Measurements from ENCODE around the gene TMEM273. TPM values are rescaled to one million over a fixed set of nuclear protein-coding genes. Genes with fewer than 3 reads are reported as not detected.

The TMEM273 gene
- total RNA-seq, 1 donor from 2014 or later: 16.2 TPM

DNA sequence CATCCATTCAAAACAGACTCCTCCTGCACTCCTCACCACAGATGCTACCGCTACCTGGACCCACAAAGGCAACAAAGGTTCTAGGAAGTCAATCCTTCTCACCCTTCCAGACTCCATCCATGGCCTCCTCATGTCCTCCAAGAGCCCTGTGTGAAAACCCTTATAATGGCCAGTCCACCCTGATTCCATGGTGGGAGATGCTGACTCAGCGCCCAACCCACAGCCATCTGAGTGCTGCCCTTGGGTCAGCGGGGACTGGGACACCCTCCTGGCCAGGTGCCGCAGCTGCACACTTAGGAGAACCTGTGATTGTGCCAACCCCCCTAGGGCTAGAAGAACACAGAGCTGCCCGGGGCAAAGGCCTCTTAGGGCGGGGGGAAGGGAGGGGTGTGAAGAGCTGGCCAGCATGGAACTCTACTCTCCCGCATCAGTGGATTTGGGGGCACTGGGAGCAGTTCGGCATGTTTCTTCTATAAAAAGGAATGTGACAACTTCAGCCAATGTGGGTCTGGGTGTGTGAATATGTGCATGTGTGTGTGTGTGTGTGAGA is 25.4 kb downstream of the TMEM273 start:
- no peaks in the 10 kb centered on the region for H3K9me3 Mint-ChIP-seq
- intact Hi-C loops (cut with micrococcal nuclease): no loop called here
- no peak overlapping the region for H3K27ac Mint-ChIP-seq
- H3K4me1 Mint-ChIP-seq (ENCODE audit: low read depth): peaks cover 33% of the 10 kb centered on the region
- DNase-seq (ENCODE audit: low spot score): no peak
- peaks cover 6% of the 10 kb centered on the region for H3K36me3 Mint-ChIP-seq (ENCODE audit: low read depth)
- H3K4me3 Mint-ChIP-seq: no peak overlapping the region
- H3K27me3 Mint-ChIP-seq (ENCODE audit: insufficient read depth): no peaks in the 10 kb centered on the region

- no peak for DNase-seq (ENCODE audit: low spot score)
- Mint-ChIP-seq H3K4me3 (no peak overlapping the region), H3K27me3 (ENCODE audit: insufficient read depth) (peaks cover 6% of the 10 kb centered on the region), H3K4me1 (ENCODE audit: low read depth) (peaks cover 39% of the 10 kb centered on the region), H3K36me3 (ENCODE audit: low read depth) (peaks cover 9% of the 10 kb centered on the region), H3K9me3 (no peaks in the 10 kb centered on the region), H3K27ac (no peak overlapping the region)
- intact Hi-C loops (cut with micrococcal nuclease): no loop called here
These were observed 26.1 kb downstream of the TMEM273 start for GRCh38 chr10:49162063-49162462.

GRCh38 chr10:49161411-49161997 is 26.7 kb downstream of the TMEM273 start:
- Mint-ChIP-seq H3K4me1 (ENCODE audit: low read depth) (peaks cover 39% of the 10 kb centered on the region), H3K9me3 (no peaks in the 10 kb centered on the region), H3K27me3 (ENCODE audit: insufficient read depth) (peaks cover 6% of the 10 kb centered on the region), H3K27ac (no peak overlapping the region), H3K36me3 (ENCODE audit: low read depth) (peaks cover 10% of the 10 kb centered on the region), H3K4me3 (no peak overlapping the region)
- no peak for DNase-seq (ENCODE audit: low spot score)
- intact Hi-C loops (cut with micrococcal nuclease): no loop called here

- intact Hi-C loops (cut with micrococcal nuclease): no loop called here
- DNase-seq (ENCODE audit: low spot score): no peak
- peaks cover 6% of the 10 kb centered on the region for H3K27me3 Mint-ChIP-seq (ENCODE audit: insufficient read depth)
- no peak overlapping the region for H3K27ac Mint-ChIP-seq
- no peak overlapping the region for H3K4me3 Mint-ChIP-seq
- no peaks in the 10 kb centered on the region for H3K9me3 Mint-ChIP-seq
- peaks cover 34% of the 10 kb centered on the region for H3K4me1 Mint-ChIP-seq (ENCODE audit: low read depth)
- H3K36me3 Mint-ChIP-seq (ENCODE audit: low read depth): peaks cover 10% of the 10 kb centered on the region
These were observed 27.4 kb downstream of the TMEM273 start for GRCh38 chr10:49160814-49161213.

GRCh38 chr10:49160110-49160509 is 28.1 kb downstream of the TMEM273 start:
- H3K27ac Mint-ChIP-seq: no peak overlapping the region
- DNase-seq (ENCODE audit: low spot score): no peak
- intact Hi-C loops (cut with micrococcal nuclease): no loop called here
- H3K9me3 Mint-ChIP-seq: no peaks in the 10 kb centered on the region
- no peak overlapping the region for H3K4me3 Mint-ChIP-seq
- peaks cover 10% of the 10 kb centered on the region for H3K36me3 Mint-ChIP-seq (ENCODE audit: low read depth)
- H3K27me3 Mint-ChIP-seq (ENCODE audit: insufficient read depth): peaks cover 6% of the 10 kb centered on the region
- H3K4me1 Mint-ChIP-seq (ENCODE audit: low read depth): peaks cover 32% of the 10 kb centered on the region

- peaks cover 5% of the 10 kb centered on the region for H3K36me3 Mint-ChIP-seq (ENCODE audit: low read depth)
- no peak overlapping the region for H3K4me3 Mint-ChIP-seq
- no peak for DNase-seq (ENCODE audit: low spot score)
- intact Hi-C loops (cut with micrococcal nuclease): no loop called here
- no peaks in the 10 kb centered on the region for H3K9me3 Mint-ChIP-seq
- H3K27me3 Mint-ChIP-seq (ENCODE audit: insufficient read depth): peaks cover 9% of the 10 kb centered on the region
- no peak overlapping the region for H3K27ac Mint-ChIP-seq
- H3K4me1 Mint-ChIP-seq (ENCODE audit: low read depth): peaks cover 22% of the 10 kb centered on the region
These were observed 29.3 kb downstream of the TMEM273 start for GRCh38 chr10:49158915-49159314.

DNA sequence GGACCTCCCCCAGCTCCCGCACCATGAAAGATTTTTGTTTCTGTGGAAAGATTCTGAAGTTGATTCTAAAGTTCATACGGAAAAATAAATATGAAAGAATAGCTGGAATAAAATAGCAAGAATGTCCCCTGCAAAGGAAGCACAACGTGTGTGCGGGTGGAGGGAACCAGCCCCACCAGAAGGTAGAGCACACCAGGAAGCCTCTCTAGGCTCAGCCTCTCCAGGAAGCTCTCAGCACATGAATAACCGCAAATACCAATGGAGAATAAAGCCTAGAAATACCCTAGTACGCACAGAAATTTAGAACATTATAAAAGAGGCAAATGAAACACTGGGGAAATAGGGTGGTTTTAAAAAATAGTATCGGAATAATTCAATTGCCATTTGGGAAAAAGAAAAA is 29.8 kb downstream of the TMEM273 start:
- Mint-ChIP-seq H3K4me3 (no peak overlapping the region), H3K9me3 (no peaks in the 10 kb centered on the region), H3K36me3 (ENCODE audit: low read depth) (peaks cover 5% of the 10 kb centered on the region), H3K27ac (no peak overlapping the region), H3K4me1 (ENCODE audit: low read depth) (peaks cover 22% of the 10 kb centered on the region), H3K27me3 (ENCODE audit: insufficient read depth) (peaks cover 9% of the 10 kb centered on the region)
- DNase-seq (ENCODE audit: low spot score): no peak
- intact Hi-C loops (cut with micrococcal nuclease): no loop called here

- H3K4me3 Mint-ChIP-seq: no peak overlapping the region
- H3K27ac Mint-ChIP-seq: no peak overlapping the region
- DNase-seq (ENCODE audit: low spot score): no peak
- peaks cover 5% of the 10 kb centered on the region for H3K36me3 Mint-ChIP-seq (ENCODE audit: low read depth)
- H3K4me1 Mint-ChIP-seq (ENCODE audit: low read depth): peaks cover 22% of the 10 kb centered on the region
- H3K27me3 Mint-ChIP-seq (ENCODE audit: insufficient read depth): peaks cover 9% of the 10 kb centered on the region
- intact Hi-C loops (cut with micrococcal nuclease): no loop called here
- H3K9me3 Mint-ChIP-seq: no peaks in the 10 kb centered on the region
These were observed 31.0 kb downstream of the TMEM273 start for GRCh38 chr10:49157229-49157628.

DNA sequence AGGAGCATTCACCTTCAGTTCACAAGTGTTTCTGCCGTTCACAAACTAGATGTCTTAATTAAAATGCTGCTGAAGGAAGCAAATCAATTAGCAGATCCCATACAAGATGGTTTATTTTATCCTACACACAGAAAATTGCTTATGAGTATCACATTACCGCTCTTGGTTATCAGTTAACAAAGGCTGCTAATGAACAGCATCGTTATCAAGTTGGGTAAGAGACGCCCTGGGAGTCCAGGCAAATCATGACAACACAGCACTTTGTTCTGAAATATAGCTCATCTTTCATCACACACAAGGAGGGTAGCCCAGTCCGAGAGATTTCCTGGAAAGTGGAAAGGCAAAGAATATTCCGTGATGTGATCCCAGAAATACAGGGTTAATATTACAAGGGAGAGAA is 33.5 kb downstream of the TMEM273 start:
- Mint-ChIP-seq H3K27me3 (ENCODE audit: insufficient read depth) (peaks cover 9% of the 10 kb centered on the region), H3K4me1 (ENCODE audit: low read depth) (peaks cover 15% of the 10 kb centered on the region), H3K36me3 (ENCODE audit: low read depth) (peaks cover 5% of the 10 kb centered on the region), H3K27ac (no peak overlapping the region), H3K4me3 (no peak overlapping the region), H3K9me3 (no peaks in the 10 kb centered on the region)
- intact Hi-C loops (cut with micrococcal nuclease): no loop called here
- DNase-seq (ENCODE audit: low spot score): no peak

GRCh38 chr10:49153971-49154370 is 34.2 kb downstream of the TMEM273 start:
- intact Hi-C loops (cut with micrococcal nuclease): no loop called here
- no peak for DNase-seq (ENCODE audit: low spot score)
- H3K27me3 Mint-ChIP-seq (ENCODE audit: insufficient read depth): peaks cover 9% of the 10 kb centered on the region
- H3K4me1 Mint-ChIP-seq (ENCODE audit: low read depth): peaks cover 15% of the 10 kb centered on the region
- no peaks in the 10 kb centered on the region for H3K9me3 Mint-ChIP-seq
- no peak overlapping the region for H3K4me3 Mint-ChIP-seq
- H3K36me3 Mint-ChIP-seq (ENCODE audit: low read depth): peaks cover 5% of the 10 kb centered on the region
- no peak overlapping the region for H3K27ac Mint-ChIP-seq

DNA sequence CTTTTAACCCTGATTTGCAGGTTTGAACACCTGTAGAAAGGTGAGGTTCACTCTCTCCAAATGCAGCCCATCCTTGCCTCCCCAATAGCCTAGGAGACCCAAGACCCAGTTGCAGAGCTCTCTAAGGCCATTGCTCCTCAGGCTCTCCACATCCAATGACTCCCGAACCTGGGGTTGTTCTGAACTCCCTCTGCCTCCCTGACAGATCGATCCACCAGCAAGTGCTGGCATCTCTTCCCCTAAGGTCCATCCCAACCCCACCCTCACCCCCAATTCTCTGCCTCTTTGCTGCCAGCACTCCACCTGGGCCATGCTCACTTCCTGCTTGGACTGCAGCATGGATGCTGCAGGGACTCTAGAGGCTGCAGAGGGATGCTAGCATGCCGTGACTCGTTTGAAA is 35.1 kb downstream of the TMEM273 start:
- intact Hi-C loops (cut with micrococcal nuclease): no loop called here
- peaks cover 5% of the 10 kb centered on the region for H3K36me3 Mint-ChIP-seq (ENCODE audit: low read depth)

GRCh38 chr10:49152663-49153062 is 35.5 kb downstream of the TMEM273 start:
- H3K27me3 Mint-ChIP-seq (ENCODE audit: insufficient read depth): peaks cover 9% of the 10 kb centered on the region
- no peak for DNase-seq (ENCODE audit: low spot score)
- peaks cover 4% of the 10 kb centered on the region for H3K9me3 Mint-ChIP-seq
- peaks cover 4% of the 10 kb centered on the region for H3K36me3 Mint-ChIP-seq (ENCODE audit: low read depth)
- no peak overlapping the region for H3K27ac Mint-ChIP-seq
- H3K4me1 Mint-ChIP-seq (ENCODE audit: low read depth): peaks cover 13% of the 10 kb centered on the region
- intact Hi-C loops (cut with micrococcal nuclease): no loop called here
- H3K4me3 Mint-ChIP-seq: no peak overlapping the region

More for the DNA sequence above, 35.1 kb downstream of the TMEM273 start:
- no peak overlapping the region for H3K27ac Mint-ChIP-seq
- H3K4me1 Mint-ChIP-seq (ENCODE audit: low read depth): peaks cover 15% of the 10 kb centered on the region
- DNase-seq (ENCODE audit: low spot score): no peak
- H3K27me3 Mint-ChIP-seq (ENCODE audit: insufficient read depth): peaks cover 9% of the 10 kb centered on the region
- H3K4me3 Mint-ChIP-seq: no peak overlapping the region
- peaks cover 2% of the 10 kb centered on the region for H3K9me3 Mint-ChIP-seq

- H3K9me3 Mint-ChIP-seq: peaks cover 4% of the 10 kb centered on the region
- H3K27ac Mint-ChIP-seq: no peak overlapping the region
- no peak for DNase-seq (ENCODE audit: low spot score)
- H3K4me3 Mint-ChIP-seq: no peak overlapping the region
- peaks cover 6% of the 10 kb centered on the region for H3K27me3 Mint-ChIP-seq (ENCODE audit: insufficient read depth)
- H3K4me1 Mint-ChIP-seq (ENCODE audit: low read depth): peaks cover 7% of the 10 kb centered on the region
- intact Hi-C loops (cut with micrococcal nuclease): no loop called here
- peaks cover 2% of the 10 kb centered on the region for H3K36me3 Mint-ChIP-seq (ENCODE audit: low read depth)
These were observed 36.2 kb downstream of the TMEM273 start for GRCh38 chr10:49152037-49152436.

DNA sequence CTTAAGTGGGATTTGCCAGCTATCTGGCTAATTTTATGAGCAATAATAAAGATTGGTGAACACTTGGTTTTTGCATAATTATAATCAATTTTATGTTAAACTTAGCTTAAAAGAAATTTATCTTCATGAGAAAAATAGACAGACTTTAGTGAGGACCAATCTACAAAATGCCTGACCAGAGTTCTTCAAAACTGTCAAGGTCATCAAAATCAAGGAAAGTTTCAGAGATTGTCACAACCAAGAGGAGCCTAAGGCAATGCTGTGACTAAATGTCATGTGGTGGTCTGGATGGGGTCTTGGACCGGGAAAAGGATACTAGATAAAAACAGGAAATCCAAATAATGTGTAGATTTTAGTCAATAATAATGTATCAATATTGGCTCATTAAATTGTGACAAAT is 36.7 kb downstream of the TMEM273 start:
- H3K4me3 Mint-ChIP-seq: no peak overlapping the region
- no peak for DNase-seq (ENCODE audit: low spot score)
- no peak overlapping the region for H3K27ac Mint-ChIP-seq
- peaks cover 1% of the 10 kb centered on the region for H3K4me1 Mint-ChIP-seq (ENCODE audit: low read depth)
- peaks cover 4% of the 10 kb centered on the region for H3K9me3 Mint-ChIP-seq
- peaks cover under 1% of the 10 kb centered on the region for H3K36me3 Mint-ChIP-seq (ENCODE audit: low read depth)
- intact Hi-C loops (cut with micrococcal nuclease): no loop called here
- H3K27me3 Mint-ChIP-seq (ENCODE audit: insufficient read depth): peaks cover 6% of the 10 kb centered on the region

Measured in activated T-helper 1 cell treated with anti-CD3 and anti-CD28 coated beads, Interleukin-12 subunit alpha, Interleukin-12 subunit beta, Interleukin-2, Interleukin-4 antibody, amounts not matched to agents 30 ng/mL and 10 ng/mL and 1 ng/mL, durations not matched to agents 14 hours and 24 hours and 36 hours (primary cell).